SK-N-SH (cell line): Measurements from ENCODE around the gene F2RL1.

Experiments used
- MEF2A ChIP-seq: IDR thresholded peaks from 2 replicates; pipeline ENCODE4 v1.4.0; 2012; ENCODE audit warnings: low read depth, borderline replicate concordance
- MXI1 ChIP-seq: IDR thresholded peaks from 2 replicates; pipeline ENCODE4 v1.6.1; 2012; ENCODE audit warnings: mild to moderate bottlenecking, low read depth, low read length, improper control_type of control experiment
- NRF1 ChIP-seq: IDR thresholded peaks from 2 replicates; pipeline ENCODE4 v1.6.1; 2012; ENCODE audit warnings: low read depth, mild to moderate bottlenecking, low read length
- POLR2AphosphoS5 ChIP-seq: IDR thresholded peaks from 2 replicates; pipeline ENCODE4 v1.6.1; 2012; ENCODE audit warnings: low read depth, low read length
- YY1 ChIP-seq: IDR thresholded peaks from 2 replicates; pipeline ENCODE4 v1.4.0; 2012; ENCODE audit warnings: low read depth, mild to moderate bottlenecking
- TF ChIP-seq, protein P1 (sequence below): IDR thresholded peaks from 2 replicates; pipeline ENCODE4; 2012
- TF ChIP-seq, protein P2 (sequence below): fragments of 200-600 bp; sonication (generic); IDR thresholded peaks from 2 replicates; pipeline ENCODE4 v1.6.1; 2017; ENCODE audit warnings: antibody characterized with exemption, mild to moderate bottlenecking, moderate library complexity
- TF ChIP-seq, protein P3 (sequence below): IDR thresholded peaks from 2 replicates; pipeline ENCODE4 v1.4.0; 2012; ENCODE audit warnings: low read depth, borderline replicate concordance

DNA sequence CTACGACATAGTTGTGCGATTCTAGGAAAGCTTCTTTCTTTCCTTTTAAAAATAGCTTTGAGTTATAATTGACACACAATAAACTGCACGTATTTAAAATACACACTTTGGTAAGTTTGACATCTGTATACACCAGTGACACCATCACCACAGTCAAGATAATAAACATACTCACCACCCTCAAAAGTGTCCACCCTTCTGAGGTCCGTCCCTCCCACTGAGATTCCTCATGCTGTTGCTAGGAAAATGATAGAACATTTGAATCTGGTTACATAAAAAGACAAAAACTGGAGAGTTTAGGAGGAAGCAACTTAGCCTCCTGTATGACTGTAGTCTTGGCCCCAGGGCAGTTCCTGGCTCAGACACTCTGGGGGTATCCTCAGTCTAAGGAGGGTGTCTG lies 48.2 kb downstream of the F2RL1 start:
- TF ChIP-seq, protein P1, sequence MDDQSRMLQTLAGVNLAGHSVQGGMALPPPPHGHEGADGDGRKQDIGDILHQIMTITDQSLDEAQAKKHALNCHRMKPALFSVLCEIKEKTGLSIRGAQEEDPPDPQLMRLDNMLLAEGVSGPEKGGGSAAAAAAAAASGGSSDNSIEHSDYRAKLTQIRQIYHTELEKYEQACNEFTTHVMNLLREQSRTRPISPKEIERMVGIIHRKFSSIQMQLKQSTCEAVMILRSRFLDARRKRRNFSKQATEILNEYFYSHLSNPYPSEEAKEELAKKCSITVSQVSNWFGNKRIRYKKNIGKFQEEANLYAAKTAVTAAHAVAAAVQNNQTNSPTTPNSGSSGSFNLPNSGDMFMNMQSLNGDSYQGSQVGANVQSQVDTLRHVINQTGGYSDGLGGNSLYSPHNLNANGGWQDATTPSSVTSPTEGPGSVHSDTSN: no peak
- TF ChIP-seq, protein P2, sequence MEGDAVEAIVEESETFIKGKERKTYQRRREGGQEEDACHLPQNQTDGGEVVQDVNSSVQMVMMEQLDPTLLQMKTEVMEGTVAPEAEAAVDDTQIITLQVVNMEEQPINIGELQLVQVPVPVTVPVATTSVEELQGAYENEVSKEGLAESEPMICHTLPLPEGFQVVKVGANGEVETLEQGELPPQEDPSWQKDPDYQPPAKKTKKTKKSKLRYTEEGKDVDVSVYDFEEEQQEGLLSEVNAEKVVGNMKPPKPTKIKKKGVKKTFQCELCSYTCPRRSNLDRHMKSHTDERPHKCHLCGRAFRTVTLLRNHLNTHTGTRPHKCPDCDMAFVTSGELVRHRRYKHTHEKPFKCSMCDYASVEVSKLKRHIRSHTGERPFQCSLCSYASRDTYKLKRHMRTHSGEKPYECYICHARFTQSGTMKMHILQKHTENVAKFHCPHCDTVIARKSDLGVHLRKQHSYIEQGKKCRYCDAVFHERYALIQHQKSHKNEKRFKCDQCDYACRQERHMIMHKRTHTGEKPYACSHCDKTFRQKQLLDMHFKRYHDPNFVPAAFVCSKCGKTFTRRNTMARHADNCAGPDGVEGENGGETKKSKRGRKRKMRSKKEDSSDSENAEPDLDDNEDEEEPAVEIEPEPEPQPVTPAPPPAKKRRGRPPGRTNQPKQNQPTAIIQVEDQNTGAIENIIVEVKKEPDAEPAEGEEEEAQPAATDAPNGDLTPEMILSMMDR: no peak
- no peak for TF ChIP-seq MEF2A
- no peak for TF ChIP-seq MXI1
- no peak for TF ChIP-seq POLR2AphosphoS5
- no peak for TF ChIP-seq NRF1
- no peak for TF ChIP-seq YY1
- TF ChIP-seq, protein P3, sequence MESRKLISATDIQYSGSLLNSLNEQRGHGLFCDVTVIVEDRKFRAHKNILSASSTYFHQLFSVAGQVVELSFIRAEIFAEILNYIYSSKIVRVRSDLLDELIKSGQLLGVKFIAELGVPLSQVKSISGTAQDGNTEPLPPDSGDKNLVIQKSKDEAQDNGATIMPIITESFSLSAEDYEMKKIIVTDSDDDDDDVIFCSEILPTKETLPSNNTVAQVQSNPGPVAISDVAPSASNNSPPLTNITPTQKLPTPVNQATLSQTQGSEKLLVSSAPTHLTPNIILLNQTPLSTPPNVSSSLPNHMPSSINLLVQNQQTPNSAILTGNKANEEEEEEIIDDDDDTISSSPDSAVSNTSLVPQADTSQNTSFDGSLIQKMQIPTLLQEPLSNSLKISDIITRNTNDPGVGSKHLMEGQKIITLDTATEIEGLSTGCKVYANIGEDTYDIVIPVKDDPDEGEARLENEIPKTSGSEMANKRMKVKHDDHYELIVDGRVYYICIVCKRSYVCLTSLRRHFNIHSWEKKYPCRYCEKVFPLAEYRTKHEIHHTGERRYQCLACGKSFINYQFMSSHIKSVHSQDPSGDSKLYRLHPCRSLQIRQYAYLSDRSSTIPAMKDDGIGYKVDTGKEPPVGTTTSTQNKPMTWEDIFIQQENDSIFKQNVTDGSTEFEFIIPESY: no peak
